Hepatocyte (in vitro differentiated cells): ENCODE data around the gene PRSS27. TPM values are rescaled to one million over a fixed set of nuclear protein-coding genes. Genes with fewer than 3 reads are reported as not detected.

ENCODE experiments used
- DNase-seq: peaks from one replicate; pipeline ENCODE4 v3.0.0-alpha.2; 2016; ENCODE audit warnings: low spot score
- H2AFZ ChIP-seq: fragments of 200-600 bp; sonication (generic); 2 replicates; pipeline ENCODE4 v1.6.0; 2016; ENCODE audit warnings: antibody characterized with exemption, mild to moderate bottlenecking
- H3K27ac ChIP-seq: fragments of 200-600 bp; sonication (generic); 2 replicates; pipeline ENCODE4 v1.5.1; 2016; ENCODE audit warnings: mild to moderate bottlenecking
- H3K27me3 ChIP-seq: fragments of 200-600 bp; sonication (generic); 2 replicates; pipeline ENCODE4 v1.6.1; 2016
- H3K36me3 ChIP-seq: fragments of 200-600 bp; sonication (generic); replicated peaks from 2 replicates; pipeline ENCODE4 v1.5.1; 2016; ENCODE audit warnings: low read depth; ENCODE audit not compliant: insufficient read depth
- H3K4me1 ChIP-seq: fragments of 200-600 bp; sonication (generic); 2 replicates; pipeline ENCODE4 v1.5.1; 2016; ENCODE audit warnings: mild to moderate bottlenecking, moderate library complexity; ENCODE audit not compliant: insufficient read depth
- H3K4me2 ChIP-seq: fragments of 200-600 bp; sonication (generic); 2 replicates; pipeline ENCODE4 v1.6.0; 2016
- H3K4me3 ChIP-seq: fragments of 200-600 bp; sonication (generic); 2 replicates; pipeline ENCODE4 v1.5.1; 2016; ENCODE audit warnings: mild to moderate bottlenecking
- H3K79me2 ChIP-seq: fragments of 200-600 bp; sonication (generic); 2 replicates; pipeline ENCODE4 v1.6.0; 2017; ENCODE audit warnings: mild to moderate bottlenecking
- H3K9me2 ChIP-seq: fragments of 200-600 bp; sonication (generic); replicated peaks from 2 replicates; pipeline ENCODE4 v1.6.0; 2017; ENCODE audit warnings: mild to moderate bottlenecking; ENCODE audit not compliant: insufficient read depth
- H3K9me3 ChIP-seq: fragments of 200-600 bp; sonication (generic); 2 replicates; pipeline ENCODE4 v1.5.1; 2016; ENCODE audit warnings: low read depth, mild to moderate bottlenecking
- H4K20me1 ChIP-seq: fragments of 200-600 bp; sonication (generic); 2 replicates; pipeline ENCODE4 v1.6.0; 2016; ENCODE audit warnings: mild to moderate bottlenecking; ENCODE audit not compliant: insufficient read depth, poor library complexity, severe bottlenecking
- CTCF ChIP-seq: fragments of 200-600 bp; sonication (generic); IDR thresholded peaks from 2 replicates; pipeline ENCODE4 v1.5.1; 2016; ENCODE audit warnings: antibody characterized with exemption, mild to moderate bottlenecking; ENCODE audit not compliant: poor library complexity
- EZH2 ChIP-seq: fragments of 200-600 bp; sonication (generic); IDR thresholded peaks from 2 replicates; pipeline ENCODE4 v1.6.1; 2016; ENCODE audit warnings: antibody characterized with exemption, mild to moderate bottlenecking, borderline replicate concordance
- EZH2phosphoT487 ChIP-seq: fragments of 200-600 bp; sonication (generic); IDR thresholded peaks from one replicate; pipeline ENCODE4 v1.6.1; 2018; ENCODE audit warnings: antibody characterized with exemption, mild to moderate bottlenecking, low read depth, moderate library complexity; ENCODE audit not compliant: unreplicated experiment, severe bottlenecking
- WGBS: methylation state at CpG from one replicate; pipeline ENCODE4 v1.1.6; 2016; ENCODE audit warnings: low lambda C conversion rate; ENCODE audit errors: missing lambda C conversion rate; 5-methylcytosine and 5-hydroxymethylcytosine counted together
- polyA plus RNA-seq: library from polyadenylated mRNA; unstranded; fragments of >200 nt; fragmentation: Nextera tagmentation; extraction: Ambion mirVana; gene quantifications from 2 replicates; pipeline ENCODE4 v1.2.1, GENCODE V29; 2016
- total RNA-seq: library from RNA; depleted of rRNA; stranded (reverse); fragments of >200 nt; gene quantifications from 2 replicates; pipeline ENCODE4 v1.2.3, GENCODE V29; 2014

Gene PRSS27
- total and polyA plus RNA-seq, 2 experiments from 2014 or later = 1.4 TPM

DNA sequence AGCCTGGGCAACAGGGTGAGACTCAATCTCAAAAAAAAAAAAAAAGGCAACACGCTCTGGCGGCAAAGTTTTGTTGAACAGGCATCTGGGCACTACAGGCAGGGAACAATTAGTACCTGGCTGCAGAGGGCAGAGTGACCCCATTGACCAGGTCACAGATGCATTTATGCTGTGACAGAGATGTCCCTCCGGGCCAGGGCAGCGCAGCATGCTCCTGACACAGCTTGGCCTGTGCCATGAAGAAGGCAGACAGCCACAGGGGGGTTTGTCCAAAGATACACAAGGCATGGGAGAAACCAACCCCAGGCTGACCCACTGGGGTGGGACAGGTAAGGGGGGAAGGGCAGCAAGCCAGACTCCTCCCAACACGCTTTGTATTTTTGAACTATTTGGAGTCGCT, 24.7 kb upstream of the PRSS27 start:
- H3K27ac ChIP-seq = no peak overlapping the region
- TF ChIP-seq EZH2 (no peak), CTCF (no peak), EZH2phosphoT487 (no peak)

GRCh38 chr16:2743007-2743810, 23.2 kb upstream of the PRSS27 start:
- no peaks in the 10 kb centered on the region for H3K36me3 ChIP-seq
- no peak overlapping the region for H3K4me3 ChIP-seq
- 94% methylated on average over 19 of the region's 19 CpGs for WGBS
- no peaks in the 10 kb centered on the region for H3K9me2 ChIP-seq
- H2AFZ ChIP-seq = no peak overlapping the region
- no peak for TF ChIP-seq EZH2phosphoT487
- no peak for TF ChIP-seq EZH2
- TF ChIP-seq CTCF = no peak
- DNase-seq = no peak
- H3K27me3 ChIP-seq = no peaks in the 10 kb centered on the region
- H3K4me1 ChIP-seq = peaks cover 6% of the 10 kb centered on the region
- H3K79me2 ChIP-seq = no peaks in the 10 kb centered on the region
- no peak overlapping the region for H3K27ac ChIP-seq
- no peaks in the 10 kb centered on the region for H4K20me1 ChIP-seq
- H3K9me3 ChIP-seq = no peaks in the 10 kb centered on the region
- H3K4me2 ChIP-seq = no peak overlapping the region

More for the DNA sequence above, 24.7 kb upstream of the PRSS27 start:
- H3K36me3 ChIP-seq = no peaks in the 10 kb centered on the region
- no peaks in the 10 kb centered on the region for H3K79me2 ChIP-seq
- no peak for DNase-seq
- no peaks in the 10 kb centered on the region for H3K9me2 ChIP-seq
- H4K20me1 ChIP-seq = no peaks in the 10 kb centered on the region
- H2AFZ ChIP-seq = no peak overlapping the region
- H3K27me3 ChIP-seq = no peaks in the 10 kb centered on the region
- H3K4me3 ChIP-seq = no peak overlapping the region
- H3K4me2 ChIP-seq = no peak overlapping the region
- no peaks in the 10 kb centered on the region for H3K9me3 ChIP-seq
- WGBS = 91% methylated on average over 6 of the region's 6 CpGs
- H3K4me1 ChIP-seq = no peaks in the 10 kb centered on the region

DNA sequence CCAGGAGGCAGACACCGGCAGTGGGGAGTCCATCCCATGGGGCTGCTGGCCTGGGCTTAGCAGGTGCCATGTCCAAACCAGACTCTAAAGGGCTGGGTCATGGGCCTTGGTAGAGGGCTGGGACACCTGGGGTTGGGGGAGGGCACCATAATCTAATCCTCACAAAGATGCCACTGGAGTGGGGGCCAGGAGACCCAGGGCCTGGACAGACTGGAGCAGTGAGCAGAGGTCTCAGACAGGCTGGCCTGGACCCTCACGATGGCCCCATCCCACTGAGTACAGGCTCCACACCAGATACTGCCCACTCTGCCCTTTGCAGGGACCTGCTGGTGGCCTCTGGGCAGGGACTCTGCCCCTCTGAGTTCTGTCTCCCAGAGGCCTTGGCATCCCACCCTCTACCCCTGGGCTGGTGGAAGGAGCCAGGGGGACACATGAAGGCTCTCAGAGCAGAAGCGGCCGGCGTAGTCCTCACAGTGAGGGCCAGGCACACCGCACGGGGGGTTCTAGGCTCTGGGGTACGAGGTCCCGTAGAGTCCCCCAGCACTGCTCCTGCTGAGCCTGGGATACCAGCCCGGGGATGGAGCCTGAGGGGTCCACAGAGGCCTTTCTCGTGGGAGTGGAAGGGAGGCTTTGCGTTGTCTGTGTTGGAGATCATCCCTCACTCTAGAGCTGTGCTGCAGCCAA, 22.4 kb upstream of the PRSS27 start:
- no peaks in the 10 kb centered on the region for H3K36me3 ChIP-seq
- no peaks in the 10 kb centered on the region for H3K9me2 ChIP-seq
- no peak overlapping the region for H2AFZ ChIP-seq
- H3K4me3 ChIP-seq = no peak overlapping the region
- TF ChIP-seq EZH2phosphoT487 = no peak
- no peak for TF ChIP-seq CTCF
- no peak for DNase-seq
- no peak overlapping the region for H3K27ac ChIP-seq
- no peaks in the 10 kb centered on the region for H3K9me3 ChIP-seq
- H3K4me1 ChIP-seq = peaks cover 6% of the 10 kb centered on the region
- H3K27me3 ChIP-seq = no peaks in the 10 kb centered on the region
- 97% methylated on average over 12 of the region's 12 CpGs for WGBS
- H4K20me1 ChIP-seq = no peaks in the 10 kb centered on the region
- no peak overlapping the region for H3K4me2 ChIP-seq
- H3K79me2 ChIP-seq = no peaks in the 10 kb centered on the region
